Endothelial cell of umbilical vein (primary cell): ENCODE results near the gene FAM136A. TPM values are rescaled to one million over a fixed set of nuclear protein-coding genes. Genes with fewer than 3 reads are reported as not detected.

Experiments
- Bru-seq: library from RNA; stranded (reverse); fragments of 400-500 nt; gene quantifications from one replicate; lab custom pipeline; 2021; lab: Mats Ljungman, UMichigan
- BruChase-seq, 2 experiments: library from RNA; stranded (reverse); fragments of 400-500 nt; gene quantifications; one replicate each; lab custom pipeline; 2021; lab: Mats Ljungman, UMichigan
- BruUV-seq: library from RNA; stranded (reverse); fragments of 400-500 nt; replicated peaks from 2 replicates; lab custom pipeline; 2021; lab: Mats Ljungman, UMichigan
- CTCF ChIA-PET: fragments of 300-600, 350-600 bp; sonication (Branson Sonifier 250); formaldehyde crosslinking; loops from one replicate; lab custom pipeline; 2021; ENCODE audit warnings: antibody characterized with exemption, inconsistent platforms; lab: Charles Lee
- POLR2A ChIA-PET: fragments of 300-600, 350-600 bp; sonication (Branson Sonifier 250); formaldehyde crosslinking; loops from one replicate; lab custom pipeline; 2021; ENCODE audit warnings: antibody characterized with exemption, inconsistent platforms; lab: Charles Lee
- DNase-seq: peaks from one replicate; pipeline ENCODE4 v3.0.0-alpha.2; 2011; ENCODE audit warnings: low read depth, low spot score
- FAIRE-seq: peaks from 2 replicates; lab custom pipeline; 2011; peaks lifted over from hg19 to GRCh38; lab: Jason Lieb, UNC
- H2AFZ ChIP-seq: 2 replicates; pipeline ENCODE4 v1.6.0; 2012; ENCODE audit warnings: low read depth, low read length, control low read depth, inconsistent platforms
- H3K27ac ChIP-seq: 2 replicates; pipeline ENCODE4 v1.5.1; 2011; ENCODE audit warnings: low read depth, mild to moderate bottlenecking, control low read depth, low read length, moderate library complexity; ENCODE audit not compliant: insufficient read depth
- H3K27me3 ChIP-seq, 2 experiments: 2 replicates each; pipeline versions ENCODE4 v1.6.0 to v1.6.1; 2011; ENCODE audit warnings: low read length in 2 of 2, mixed read lengths in 1 of 2; ENCODE audit not compliant: control insufficient read depth in 2 of 2, insufficient read depth in 2 of 2
- H3K36me3 ChIP-seq, 2 experiments: 2 replicates in 1 of 2; 3 replicates in 1 of 2; pipeline ENCODE4 v1.5.1; 2011; ENCODE audit warnings: low read length in 2 of 2, mild to moderate bottlenecking in 1 of 2, moderate library complexity in 1 of 2; ENCODE audit not compliant: control insufficient read depth in 2 of 2, insufficient read depth in 2 of 2; ENCODE audit errors: extremely low read depth in 1 of 2
- H3K4me1 ChIP-seq: 3 replicates; pipeline ENCODE4 v1.5.1; 2011; ENCODE audit warnings: mild to moderate bottlenecking, low read length; ENCODE audit not compliant: control insufficient read depth, insufficient read depth; ENCODE audit errors: extremely low read depth
- H3K4me2 ChIP-seq: 2 replicates; pipeline ENCODE4 v1.6.1; 2011; ENCODE audit warnings: low read length, control low read depth, mixed read lengths; ENCODE audit not compliant: insufficient read depth
- H3K4me3 ChIP-seq, 3 experiments: fragments of 200-600 bp in 1 of 3; sonication (generic), shearing (Covaris generic) in 1 of 3; replicated peaks in 1 of 3; 2 replicates each; pipeline ENCODE4 v1.5.1; 2011 to 2016; ENCODE audit warnings: control low read depth in 3 of 3, low read length in 3 of 3, mild to moderate bottlenecking in 2 of 3, inconsistent platforms in 1 of 3, low read depth in 1 of 3, moderate library complexity in 1 of 3; ENCODE audit not compliant: insufficient read depth in 1 of 3
- H3K79me2 ChIP-seq: 2 replicates; pipeline ENCODE4 v1.6.0; 2012; ENCODE audit warnings: low read length, inconsistent platforms; ENCODE audit not compliant: control insufficient read depth, insufficient read depth
- H3K9ac ChIP-seq: replicated peaks from 2 replicates; pipeline ENCODE3; 2011; ENCODE audit warnings: low read length, control low read depth; ENCODE audit not compliant: insufficient read depth; ENCODE audit errors: extremely low read depth
- H3K9me1 ChIP-seq: replicated peaks from 3 replicates; pipeline ENCODE4 v1.6.0; 2011; ENCODE audit warnings: mild to moderate bottlenecking, low read length; ENCODE audit not compliant: control insufficient read depth, insufficient read depth; ENCODE audit errors: extremely low read depth
- H3K9me3 ChIP-seq: replicated peaks from 2 replicates; pipeline ENCODE4 v1.5.1; 2012; ENCODE audit warnings: low read length, inconsistent platforms; ENCODE audit not compliant: control insufficient read depth, insufficient read depth
- H4K20me1 ChIP-seq: replicated peaks from 2 replicates; pipeline ENCODE3; 2011; ENCODE audit warnings: mild to moderate bottlenecking, low read length; ENCODE audit not compliant: control insufficient read depth, insufficient read depth; ENCODE audit errors: extremely low read depth
- FOS ChIP-seq: IDR thresholded peaks from 2 replicates; pipeline ENCODE4 v1.6.1; 2011; ENCODE audit warnings: mild to moderate bottlenecking, low read length, moderate library complexity, borderline replicate concordance; ENCODE audit not compliant: insufficient read depth
- POLR2A ChIP-seq: IDR thresholded peaks from 2 replicates; pipeline ENCODE4 v1.6.1; 2012; ENCODE audit warnings: low read depth, mild to moderate bottlenecking, control low read depth, low read length
- POLR2AphosphoS5 ChIP-seq: IDR thresholded peaks from 2 replicates; pipeline ENCODE4 v1.6.1; 2012; ENCODE audit warnings: low read depth, mild to moderate bottlenecking, control low read depth, low read length, moderate library complexity; ENCODE audit not compliant: insufficient read depth
- dilution Hi-C: fragments of 300-500 bp; cut with MboI; formaldehyde crosslinking; loops from one replicate; pipeline ENCODE4 v1.15.0; 2019; ENCODE audit warnings: low sequenced_read_pairs; ENCODE audit not compliant: extremely low pct_ligation_motif_present
- intact Hi-C: fragments of 100-400 bp; cut with micrococcal nuclease; formaldehyde crosslinking; loops from one replicate; pipeline ENCODE4 v1.10.0; 2022
- long read RNA-seq: library from polyadenylated mRNA; stranded (forward); transcript quantifications from one replicate; pipeline ENCODE4 v2.0.0, GENCODE V29; 2021
- polyA minus RNA-seq, 3 experiments: library from RNA; depleted of rRNA, polyadenylated mRNA; stranded (reverse); fragments of >200 nt; gene quantifications; 1 replicate in 1 of 3; 2 replicates in 2 of 3; pipeline ENCODE4 v1.2.3, GENCODE V29; 2011
- polyA plus RNA-seq, 4 experiments: library from polyadenylated mRNA; depleted of rRNA in 3 of 4; stranded (reverse) in 3 of 4; unstranded in 1 of 4; fragments of >200 nt; gene quantifications; 2 replicates each; pipeline versions ENCODE4 v1.2.1 to v1.2.3, GENCODE V29; 2011 to 2012; ENCODE audit warnings: missing spikeins in 1 of 4
- total RNA-seq: library from RNA; stranded (reverse); gene quantifications from 2 replicates; pipeline ENCODE4 v1.2.3, GENCODE V29; 2021
- TF ChIP-seq, protein P1 (sequence below), 2 donors: IDR thresholded peaks; 1 replicate in 1 of 2; 2 replicates in 1 of 2; pipeline ENCODE4 v1.5.1; 2011; ENCODE audit warnings: low read length in 2 of 2, mild to moderate bottlenecking in 2 of 2, moderate library complexity in 2 of 2, control low read depth in 1 of 2, inconsistent platforms in 1 of 2, low read depth in 1 of 2; ENCODE audit not compliant: insufficient read depth in 1 of 2; ENCODE audit errors: extremely low read depth in 1 of 2

The FAM136A gene
- total RNA-seq, result 42.4 and 45.7 TPM in 2 replicates
- polyA plus RNA-seq, result 24.0 and 28.3 TPM in 2 replicates
- polyA plus RNA-seq (2011; cell fraction: cytosol; rRNA removed), result 36.3 and 37.8 TPM in 2 replicates
- 46.5 and 64.6 TPM in 2 replicates for polyA plus RNA-seq (2011; cell fraction: nucleus; rRNA removed)
- polyA plus RNA-seq (2012), result 36.3 and 56.5 TPM in 2 replicates
- polyA minus RNA-seq, result 13.2 and 16.5 TPM in 2 replicates
- 32.4 TPM for polyA minus RNA-seq (2011; cell fraction: cytosol; rRNA and poly(A)+ RNA removed)
- 6.8 and 7.1 TPM in 2 replicates for polyA minus RNA-seq (2011; cell fraction: nucleus; rRNA and poly(A)+ RNA removed)
- Bru-seq, nascent RNA, result percentile 74 among the genes with signal in this experiment
- percentile 96 among the genes with signal in this experiment for BruChase-seq, experiment 1, labeled RNA remaining after a 6-hour chase
- percentile 88 among the genes with signal in this experiment for BruChase-seq, experiment 2, labeled RNA remaining after a 2-hour chase
- long read RNA-seq, transcript FAM136A-201 (3 exons, 1,810 nt), result major isoform, 236 of 271 reads
- long read RNA-seq, transcript FAM136A-205 (3 exons, 2,398 nt), result minor isoform, 8 of 271 reads
- long read RNA-seq, partial matches to known transcripts, result 0 of 271 reads
- long read RNA-seq, other reads (novel, unspliced or antisense), result 23 of 271 reads

- intact Hi-C loops (loop anchor here (1.0 to 10.0 kb wide), 5 partner anchors 8 to 646 kb away; partner anchors contain the start of genes SNRPG and TGFA), dilution Hi-C loops (no loop called here)
- TF ChIP-seq POLR2A (peak; percentile 93), FOS (no peak), POLR2AphosphoS5 (peak; percentile 95)
- TF ChIP-seq, protein P1, sequence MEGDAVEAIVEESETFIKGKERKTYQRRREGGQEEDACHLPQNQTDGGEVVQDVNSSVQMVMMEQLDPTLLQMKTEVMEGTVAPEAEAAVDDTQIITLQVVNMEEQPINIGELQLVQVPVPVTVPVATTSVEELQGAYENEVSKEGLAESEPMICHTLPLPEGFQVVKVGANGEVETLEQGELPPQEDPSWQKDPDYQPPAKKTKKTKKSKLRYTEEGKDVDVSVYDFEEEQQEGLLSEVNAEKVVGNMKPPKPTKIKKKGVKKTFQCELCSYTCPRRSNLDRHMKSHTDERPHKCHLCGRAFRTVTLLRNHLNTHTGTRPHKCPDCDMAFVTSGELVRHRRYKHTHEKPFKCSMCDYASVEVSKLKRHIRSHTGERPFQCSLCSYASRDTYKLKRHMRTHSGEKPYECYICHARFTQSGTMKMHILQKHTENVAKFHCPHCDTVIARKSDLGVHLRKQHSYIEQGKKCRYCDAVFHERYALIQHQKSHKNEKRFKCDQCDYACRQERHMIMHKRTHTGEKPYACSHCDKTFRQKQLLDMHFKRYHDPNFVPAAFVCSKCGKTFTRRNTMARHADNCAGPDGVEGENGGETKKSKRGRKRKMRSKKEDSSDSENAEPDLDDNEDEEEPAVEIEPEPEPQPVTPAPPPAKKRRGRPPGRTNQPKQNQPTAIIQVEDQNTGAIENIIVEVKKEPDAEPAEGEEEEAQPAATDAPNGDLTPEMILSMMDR (IDR thresholded peaks at IDR 0.05; ENCODE audit: extremely low read depth in 1 of 2, insufficient read depth in 1 of 2, low read depth in 1 of 2, low read length in 2 of 2), result peak; percentile 70 to 97
- Histone ChIP-seq H3K36me3 (peaks cover 3 to 5% of the 10 kb centered on the region in 2 experiments), H3K4me2 (peak within 1 kb of the TSS; percentile 62), H4K20me1 (no peaks in the 10 kb centered on the region), H3K4me1 (peaks cover 5% of the 10 kb centered on the region), H3K79me2 (peaks cover 8% of the 10 kb centered on the region), H3K27me3 (no peaks in the 10 kb centered on the region), H2AFZ (peak within 1 kb of the TSS; percentile 82), H3K9ac (peak within 1 kb of the TSS; percentile 60), H3K27ac (peak within 1 kb of the TSS; percentile 6), H3K4me3 (peak within 1 kb of the TSS; percentile 52 to 90 (median 62)), H3K9me1 (no peaks in the 10 kb centered on the region), H3K9me3 (no peaks in the 10 kb centered on the region)
- BruUV-seq, result TSS peak; percentile 9
- FAIRE-seq (no peak), DNase-seq (peak; percentile 80)
- CTCF ChIA-PET, result interaction anchor here (0.6 to 6.2 kb wide), 19 partner anchors 8 to 646 kb away, joined by 3 to 223 read pairs (median 4); partner anchors contain the start of genes C2orf42, FIGLA and SNRPG
- POLR2A ChIA-PET, result no interaction called here
Measured at GRCh38 chr2:70301344-70302194, at the start of gene FAM136A. FAM136A (minus strand) TSS chr2:70302067; CDS start chr2:70302011, 56 bp downstream.
